Measurements from ENCODE around the gene IFIT5.
"Not testable (repeated sequence)": the region's sequence is repeated elsewhere in the genome, so short reads cannot be mapped to it uniquely, and the experiment has no call there.

Gene IFIT5

DNA sequence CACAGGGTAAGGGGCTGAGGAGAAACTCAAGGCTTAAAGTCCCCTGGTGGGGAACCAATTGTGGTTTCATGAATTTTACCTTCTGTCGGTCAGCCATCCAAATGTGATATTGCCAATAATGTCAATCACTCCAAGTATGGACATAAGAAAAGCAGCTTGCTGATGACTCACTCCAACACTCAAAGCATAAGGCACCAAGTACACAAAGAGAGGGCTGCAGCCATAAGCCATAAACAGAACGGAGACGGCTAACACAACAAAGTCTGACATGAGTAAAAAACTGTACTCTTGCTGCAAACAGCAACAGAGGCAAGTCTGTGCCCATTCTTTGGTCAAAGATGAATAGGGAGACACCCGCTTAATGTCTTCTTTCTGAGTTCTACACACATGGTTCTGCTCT, 24.2 kb downstream of the IFIT5 start:
- Histone ChIP-seq H3K27me3 (ENCODE audit: low read depth, low read length) (no peaks in the 10 kb centered on the region), H2AFZ (ENCODE audit: low read depth, low read length) (no peak overlapping the region), H3K27ac (ENCODE audit: low read length) (no peak overlapping the region), H3K9me3 (ENCODE audit: insufficient read depth, low read length) (no peaks in the 10 kb centered on the region), H3K4me1 (ENCODE audit: low read length) (peaks cover 10% of the 10 kb centered on the region), H4K20me1 (ENCODE audit: insufficient read depth, low read length) (no peaks in the 10 kb centered on the region), H3K9ac (ENCODE audit: low read length) (no peak overlapping the region), H3K4me3 (ENCODE audit: low read length) (no peak overlapping the region), H3K4me2 (ENCODE audit: low read length) (no peak overlapping the region), H3K36me3 (replicated peaks; ENCODE audit: low read depth, low read length) (no peaks in the 10 kb centered on the region), H3K79me2 (ENCODE audit: low read length) (no peaks in the 10 kb centered on the region)
- TF ChIP-seq EZH2phosphoT487 (IDR thresholded peaks at IDR 0.05; ENCODE audit: low read depth): no peak
- TF ChIP-seq, protein P1, sequence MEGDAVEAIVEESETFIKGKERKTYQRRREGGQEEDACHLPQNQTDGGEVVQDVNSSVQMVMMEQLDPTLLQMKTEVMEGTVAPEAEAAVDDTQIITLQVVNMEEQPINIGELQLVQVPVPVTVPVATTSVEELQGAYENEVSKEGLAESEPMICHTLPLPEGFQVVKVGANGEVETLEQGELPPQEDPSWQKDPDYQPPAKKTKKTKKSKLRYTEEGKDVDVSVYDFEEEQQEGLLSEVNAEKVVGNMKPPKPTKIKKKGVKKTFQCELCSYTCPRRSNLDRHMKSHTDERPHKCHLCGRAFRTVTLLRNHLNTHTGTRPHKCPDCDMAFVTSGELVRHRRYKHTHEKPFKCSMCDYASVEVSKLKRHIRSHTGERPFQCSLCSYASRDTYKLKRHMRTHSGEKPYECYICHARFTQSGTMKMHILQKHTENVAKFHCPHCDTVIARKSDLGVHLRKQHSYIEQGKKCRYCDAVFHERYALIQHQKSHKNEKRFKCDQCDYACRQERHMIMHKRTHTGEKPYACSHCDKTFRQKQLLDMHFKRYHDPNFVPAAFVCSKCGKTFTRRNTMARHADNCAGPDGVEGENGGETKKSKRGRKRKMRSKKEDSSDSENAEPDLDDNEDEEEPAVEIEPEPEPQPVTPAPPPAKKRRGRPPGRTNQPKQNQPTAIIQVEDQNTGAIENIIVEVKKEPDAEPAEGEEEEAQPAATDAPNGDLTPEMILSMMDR (IDR thresholded peaks at IDR 0.05; ENCODE audit: low read depth, low read length): no peak

DNA sequence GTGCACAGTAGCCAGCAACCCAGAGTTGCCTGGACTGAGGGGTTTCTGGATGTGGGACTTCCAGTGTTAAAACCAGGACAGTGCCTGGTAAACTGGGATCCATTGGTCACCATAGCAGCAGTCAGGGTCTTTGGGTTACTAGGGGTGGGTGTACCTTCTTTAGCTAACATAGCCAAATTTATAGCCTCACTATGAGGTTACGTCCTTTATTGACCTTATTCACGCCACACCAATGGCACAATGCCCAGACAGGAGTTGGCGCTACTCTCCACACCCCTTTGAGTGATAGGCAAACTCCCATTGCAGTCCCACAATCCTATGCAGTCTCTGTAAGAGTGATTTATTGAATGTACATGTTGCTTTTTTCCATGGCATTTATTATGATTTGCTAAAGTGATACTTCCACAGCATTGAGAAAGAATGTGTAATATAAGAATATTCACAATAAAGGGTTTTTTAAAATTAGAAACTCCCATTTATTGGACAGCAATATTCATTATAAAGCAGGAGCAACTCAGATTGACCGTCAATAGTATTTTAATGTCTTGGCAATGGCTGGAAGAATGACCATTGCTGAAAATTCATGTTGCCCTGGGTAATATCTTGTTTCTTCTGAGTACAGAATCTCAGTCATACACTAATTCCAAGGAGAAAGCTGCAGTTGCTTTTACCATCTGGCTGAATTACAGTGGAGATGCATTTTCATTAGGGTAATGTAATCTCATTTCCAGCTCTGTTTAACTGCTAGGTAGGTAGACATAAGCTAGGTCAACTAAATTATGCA, 26.1 kb downstream of the IFIT5 start:
- H3K27ac ChIP-seq (ENCODE audit: low read length): no peak overlapping the region
- H3K9ac ChIP-seq (ENCODE audit: low read length): no peak overlapping the region
- no peaks in the 10 kb centered on the region for H4K20me1 ChIP-seq (ENCODE audit: insufficient read depth, low read length)
- H3K79me2 ChIP-seq (ENCODE audit: low read length): no peaks in the 10 kb centered on the region
- no peak overlapping the region for H3K4me2 ChIP-seq (ENCODE audit: low read length)
- H2AFZ ChIP-seq (ENCODE audit: low read depth, low read length): no peak overlapping the region
- H3K4me1 ChIP-seq (ENCODE audit: low read length): peaks cover 10% of the 10 kb centered on the region
- no peaks in the 10 kb centered on the region for H3K9me3 ChIP-seq (ENCODE audit: insufficient read depth, low read length)
- H3K36me3 ChIP-seq (replicated peaks; ENCODE audit: low read depth, low read length): no peaks in the 10 kb centered on the region
- no peak overlapping the region for H3K4me3 ChIP-seq (ENCODE audit: low read length)
- no peaks in the 10 kb centered on the region for H3K27me3 ChIP-seq (ENCODE audit: low read depth, low read length)
- no peak for TF ChIP-seq EZH2phosphoT487 (IDR thresholded peaks at IDR 0.05; ENCODE audit: low read depth)
- TF ChIP-seq, protein P1 (IDR thresholded peaks at IDR 0.05; ENCODE audit: low read depth, low read length): no peak

DNA sequence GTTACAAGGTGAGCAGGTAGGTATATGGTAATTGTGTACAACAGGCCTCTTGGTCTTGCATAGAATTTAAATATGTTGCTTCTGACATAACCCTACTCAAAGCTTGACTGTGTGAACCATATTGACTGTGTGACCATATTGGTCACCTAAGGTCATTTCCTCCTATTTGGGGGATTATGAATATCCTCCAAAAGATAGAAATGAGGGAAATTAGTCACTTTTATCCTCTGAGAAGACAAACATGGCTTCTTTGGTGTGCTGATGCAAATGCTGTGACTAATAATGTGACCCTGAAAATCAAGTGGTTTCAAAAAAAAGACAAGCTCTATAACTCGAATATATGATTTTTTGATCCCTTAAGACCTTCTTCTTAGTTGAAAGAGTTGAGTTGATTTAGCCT, 27.9 kb downstream of the IFIT5 start:
- Histone ChIP-seq H3K9ac (ENCODE audit: low read length) (no peak overlapping the region), H3K4me3 (ENCODE audit: low read length) (no peak overlapping the region), H2AFZ (ENCODE audit: low read depth, low read length) (no peak overlapping the region), H3K4me2 (ENCODE audit: low read length) (peak overlapping the region; percentile 24), H3K9me3 (ENCODE audit: insufficient read depth, low read length) (no peaks in the 10 kb centered on the region), H3K4me1 (ENCODE audit: low read length) (peaks cover 10% of the 10 kb centered on the region), H3K36me3 (replicated peaks; ENCODE audit: low read depth, low read length) (no peaks in the 10 kb centered on the region), H3K27ac (ENCODE audit: low read length) (no peak overlapping the region), H3K27me3 (ENCODE audit: low read depth, low read length) (no peaks in the 10 kb centered on the region), H4K20me1 (ENCODE audit: insufficient read depth, low read length) (no peaks in the 10 kb centered on the region), H3K79me2 (ENCODE audit: low read length) (no peaks in the 10 kb centered on the region)
- TF ChIP-seq EZH2phosphoT487 (IDR thresholded peaks at IDR 0.05; ENCODE audit: low read depth): no peak
- TF ChIP-seq, protein P1 (IDR thresholded peaks at IDR 0.05; ENCODE audit: low read depth, low read length): no peak

DNA sequence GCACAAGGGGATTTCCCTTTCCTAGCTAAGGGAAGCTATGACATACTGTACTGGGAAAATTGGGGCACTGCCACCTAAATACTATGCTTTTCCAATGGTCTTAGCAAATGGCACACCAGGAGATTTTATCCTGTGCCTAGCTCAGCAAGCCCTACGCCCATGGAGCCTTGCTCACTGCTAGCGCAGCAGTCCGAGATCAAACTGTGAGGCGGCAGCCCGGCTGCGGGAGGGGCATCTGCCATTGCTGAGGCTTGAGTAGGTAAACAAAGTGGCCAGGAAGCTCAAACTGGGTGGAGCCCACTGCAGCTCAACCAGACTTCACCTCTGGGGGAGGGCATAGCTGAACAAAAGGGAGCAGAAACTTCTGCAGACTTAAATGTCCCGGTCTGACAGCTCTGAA, 30.5 kb downstream of the IFIT5 start:
- not testable (repeated sequence) for H3K27me3 ChIP-seq (ENCODE audit: low read depth, low read length); H3K79me2 ChIP-seq (ENCODE audit: low read length); H3K4me3 ChIP-seq (ENCODE audit: low read length); H4K20me1 ChIP-seq (ENCODE audit: insufficient read depth, low read length); H3K9ac ChIP-seq (ENCODE audit: low read length); H3K27ac ChIP-seq (ENCODE audit: low read length); H3K36me3 ChIP-seq (replicated peaks; ENCODE audit: low read depth, low read length); H3K4me2 ChIP-seq (ENCODE audit: low read length); H2AFZ ChIP-seq (ENCODE audit: low read depth, low read length); H3K9me3 ChIP-seq (ENCODE audit: insufficient read depth, low read length)
- peaks cover 10% of the 10 kb centered on the region for H3K4me1 ChIP-seq (ENCODE audit: low read length)

Measured in OCI-LY3 (cell line).